HG03520 (cell line): Measurements from ENCODE around the gene PCNX4.

Source experiments
- ATAC-seq: cut with Tn5 transposase; IDR thresholded peaks from one replicate; pipeline ENCODE4 v1.9.1; 2021; ENCODE audit warnings: mild to moderate bottlenecking, moderate library complexity; ENCODE audit not compliant: unreplicated experiment

The PCNX4 gene

DNA sequence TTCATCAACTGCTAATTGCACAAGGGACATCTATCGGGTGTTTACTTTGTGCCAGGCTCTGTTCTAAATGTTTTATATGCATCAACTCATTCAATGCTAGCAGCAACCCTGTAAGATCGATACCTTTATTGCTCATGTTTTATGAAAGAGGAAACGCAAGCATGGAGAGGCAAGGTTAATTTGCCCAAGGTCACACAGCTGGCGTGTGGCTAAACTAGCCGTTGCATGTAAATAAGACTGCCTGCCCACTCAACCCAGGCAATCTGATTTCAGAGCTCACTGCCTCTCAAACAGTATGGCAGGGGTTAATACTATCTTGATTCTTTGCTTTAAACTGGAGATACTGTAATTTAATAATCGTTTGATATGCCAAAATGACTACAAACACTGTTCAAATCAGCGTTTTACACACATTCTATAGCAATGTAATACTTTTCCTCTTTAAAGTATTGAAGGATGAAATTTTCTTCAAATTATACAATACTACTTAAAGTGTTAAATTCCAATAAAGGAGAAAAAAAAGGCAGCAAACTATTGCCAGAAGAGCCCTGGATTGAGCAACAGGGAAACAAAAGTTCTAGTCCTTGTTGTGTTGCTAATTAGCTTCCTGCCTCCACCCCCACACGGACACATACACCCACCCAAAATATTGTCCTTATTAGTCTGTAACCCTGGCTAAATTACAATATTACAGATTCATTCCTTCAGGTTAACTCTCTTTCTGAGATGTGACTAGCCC is 112.5 kb downstream of the PCNX4 start:
- peak; percentile 66 for ATAC-seq

DNA sequence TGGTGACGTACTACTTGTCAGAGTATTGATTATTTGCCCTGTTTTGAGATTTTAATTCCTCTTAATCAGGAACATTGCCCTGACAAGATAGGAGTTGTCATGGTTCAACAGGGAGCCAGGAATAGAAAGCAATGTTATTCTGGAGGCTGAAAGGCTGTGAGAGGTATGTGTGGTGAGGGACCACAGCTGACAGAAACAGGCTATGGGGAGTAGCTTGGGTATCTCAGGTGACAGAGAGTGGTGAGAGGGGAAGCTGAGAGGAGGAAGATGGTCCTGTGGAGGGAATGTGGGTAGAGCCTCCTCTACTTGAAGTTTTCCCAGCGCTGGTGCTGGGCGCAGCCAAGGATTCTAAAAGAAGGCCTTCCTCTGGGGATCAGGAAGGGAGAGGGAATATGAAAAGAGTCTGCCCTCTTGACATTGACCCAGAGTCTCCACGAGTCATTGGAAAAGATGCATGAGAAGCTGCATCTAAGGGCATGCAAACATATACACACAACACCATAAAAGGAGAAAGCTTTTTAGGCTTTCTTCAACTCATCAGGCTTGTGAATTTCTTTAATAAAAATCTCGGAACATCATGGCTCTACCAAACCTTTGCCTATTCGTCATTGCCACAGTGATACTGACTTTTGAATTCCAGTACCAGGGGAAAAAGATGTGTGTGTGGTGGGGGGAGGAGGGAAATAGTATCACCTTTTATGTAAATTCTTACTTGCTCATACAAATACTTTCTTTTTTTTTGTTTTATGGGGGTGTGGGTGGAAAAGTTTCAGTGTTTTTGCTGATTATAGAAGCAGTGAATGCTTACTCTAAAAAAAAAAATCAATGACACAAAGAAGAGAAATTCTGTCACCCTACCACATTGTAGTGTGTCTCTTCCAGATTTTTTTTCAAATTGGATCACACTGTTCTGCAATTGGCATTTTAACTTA is 113.4 kb downstream of the PCNX4 start:
- ATAC-seq, result peak; percentile 43

DNA sequence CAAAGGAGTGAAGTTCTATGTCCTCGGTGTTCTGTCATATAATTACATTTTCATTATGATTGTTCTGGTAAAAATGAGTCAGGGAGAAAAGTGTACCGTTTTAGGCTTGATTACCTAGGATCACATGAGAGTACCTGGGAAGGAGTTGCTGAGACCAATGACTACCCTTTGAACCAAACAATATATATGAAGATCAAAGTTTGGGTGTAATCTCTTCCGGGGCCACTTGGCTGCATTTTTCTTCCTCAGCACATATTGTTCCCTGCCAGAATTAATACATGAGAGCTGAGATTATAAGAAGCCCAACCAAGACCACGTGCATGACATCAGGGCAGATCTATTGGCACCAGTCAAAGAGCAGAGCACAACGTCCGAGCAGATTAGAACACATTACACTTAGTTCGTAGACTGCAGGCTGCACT is 114.5 kb downstream of the PCNX4 start:
- no peak for ATAC-seq

DNA sequence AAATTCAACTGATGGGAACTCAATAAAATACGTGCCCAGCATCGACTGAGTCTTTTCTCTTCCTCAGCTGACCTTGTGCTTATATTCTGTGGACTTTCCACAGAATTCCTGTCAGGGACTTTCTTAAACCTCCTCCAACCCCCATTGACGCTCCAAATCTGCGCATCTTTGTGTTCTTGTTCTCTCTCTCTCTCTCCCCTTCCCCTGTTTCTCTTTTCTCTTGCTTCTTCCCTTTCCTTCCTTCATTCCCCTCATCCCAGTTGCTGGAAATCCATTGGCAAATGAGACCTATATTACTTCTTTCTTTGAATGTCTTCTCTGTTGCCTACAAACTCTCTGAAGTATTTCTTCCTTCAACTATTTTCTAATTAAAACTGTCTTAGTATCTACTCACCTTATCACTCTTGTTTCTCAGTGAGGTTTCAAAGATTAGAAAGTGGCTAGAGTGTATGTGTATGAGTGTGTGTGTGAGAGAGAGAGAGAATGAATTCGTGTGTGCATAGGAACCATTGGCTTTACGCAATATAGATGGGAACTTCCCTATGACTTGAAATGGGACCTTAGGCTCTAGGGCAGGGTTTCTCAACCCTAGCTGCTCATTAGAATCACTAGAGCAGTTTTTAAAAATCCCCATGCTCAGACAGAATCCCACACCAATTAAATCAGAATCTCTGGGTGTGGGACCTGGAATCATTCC is 115.3 kb downstream of the PCNX4 start:
- peak; percentile 36 for ATAC-seq

DNA sequence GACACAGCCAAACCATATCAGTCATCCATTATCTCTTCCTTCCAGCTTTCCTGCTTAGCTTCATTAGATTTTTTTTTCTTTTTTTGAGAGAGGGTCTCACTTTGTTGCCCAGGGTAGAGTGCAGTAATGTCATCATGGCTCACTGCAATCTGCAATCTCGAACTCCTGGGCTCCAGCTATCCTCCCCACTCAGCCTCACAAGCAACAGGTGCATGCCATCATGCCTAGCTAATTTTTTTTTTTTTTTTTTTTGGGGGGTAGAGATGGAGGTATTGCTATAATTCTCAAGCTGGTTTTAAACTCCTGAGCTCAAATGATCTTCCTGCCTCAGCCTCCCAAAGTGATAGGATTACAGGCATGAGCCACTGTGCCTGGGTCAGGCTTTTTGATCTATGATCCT is 119.0 kb downstream of the PCNX4 start:
- ATAC-seq, result no peak

DNA sequence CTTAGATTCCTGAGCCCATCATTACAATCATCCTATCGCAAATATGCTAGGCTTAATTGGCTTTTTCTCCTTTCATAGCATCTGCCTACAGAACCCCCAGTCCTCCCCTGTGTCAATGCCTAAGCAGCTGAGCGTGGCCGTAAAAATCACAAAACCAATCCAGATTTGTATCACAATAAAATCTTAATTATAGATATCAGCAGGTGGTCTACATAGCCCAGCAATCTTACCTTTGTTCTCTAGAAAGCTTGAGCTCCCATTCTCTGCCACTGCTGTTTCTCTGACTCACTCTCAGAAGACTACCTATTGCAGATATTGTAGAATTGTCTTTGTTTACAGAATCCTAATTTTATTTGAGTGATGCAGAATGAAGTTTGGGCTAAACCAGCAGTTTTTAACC is 119.4 kb downstream of the PCNX4 start:
- no peak for ATAC-seq

DNA sequence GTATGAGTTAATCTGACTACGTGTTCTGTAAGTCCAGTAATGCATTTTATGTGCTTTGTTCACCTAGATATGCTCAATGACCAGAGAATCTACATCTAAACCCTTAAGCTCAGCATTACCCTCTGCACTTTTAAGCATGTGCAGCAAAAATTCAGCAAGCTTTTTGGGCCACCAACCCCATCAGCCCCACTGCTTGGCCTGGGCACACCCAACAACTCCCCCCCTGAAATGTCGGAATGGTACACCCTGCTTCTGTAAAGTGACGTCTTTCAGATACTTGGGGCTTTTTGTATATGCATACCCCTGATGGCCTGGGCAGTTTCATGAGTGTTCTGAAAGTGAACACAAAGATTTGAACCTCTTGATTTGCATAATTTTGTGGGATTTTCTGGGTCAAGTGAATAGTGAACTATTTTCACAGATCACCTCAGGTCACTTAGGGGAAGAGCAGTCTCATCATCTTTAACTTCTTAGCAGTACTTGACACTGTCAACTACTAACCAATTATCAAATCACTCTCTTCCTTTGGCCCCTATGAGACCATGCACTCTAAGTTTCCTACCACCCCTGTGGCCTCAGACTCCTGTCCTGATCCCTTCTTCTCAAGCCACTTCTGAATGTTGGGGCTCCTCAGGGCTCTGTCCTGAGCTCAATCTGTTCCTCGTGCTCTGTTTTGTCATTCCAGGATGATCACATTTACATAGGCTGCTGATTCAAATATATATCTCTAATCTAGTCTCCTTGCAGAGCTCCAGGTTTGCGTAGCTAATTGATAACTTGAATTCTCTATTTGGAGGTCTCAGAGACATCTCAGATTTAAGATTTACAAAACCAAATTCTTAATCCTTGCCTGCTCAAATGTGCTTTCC is 121.0 kb downstream of the PCNX4 start:
- ATAC-seq, result peak; percentile 91

DNA sequence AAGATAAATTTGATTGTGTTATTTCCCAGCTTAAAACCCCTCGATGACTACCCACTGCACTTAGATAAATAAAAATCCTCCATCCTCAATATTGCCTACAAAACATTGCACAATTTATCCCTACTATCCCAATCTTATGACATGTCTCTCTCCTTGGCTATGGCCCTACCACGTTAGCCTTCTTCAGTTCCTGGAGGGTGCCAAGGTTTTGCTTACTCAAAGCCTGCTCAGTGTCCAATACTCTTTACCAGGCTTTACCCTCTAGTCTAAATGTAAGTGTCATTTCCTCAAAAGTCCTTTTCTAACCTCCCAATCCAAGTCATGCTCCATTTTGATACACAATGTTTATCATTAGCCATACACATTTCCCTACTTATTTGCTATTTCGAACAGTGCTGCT is 122.3 kb downstream of the PCNX4 start:
- ATAC-seq, result no peak

DNA sequence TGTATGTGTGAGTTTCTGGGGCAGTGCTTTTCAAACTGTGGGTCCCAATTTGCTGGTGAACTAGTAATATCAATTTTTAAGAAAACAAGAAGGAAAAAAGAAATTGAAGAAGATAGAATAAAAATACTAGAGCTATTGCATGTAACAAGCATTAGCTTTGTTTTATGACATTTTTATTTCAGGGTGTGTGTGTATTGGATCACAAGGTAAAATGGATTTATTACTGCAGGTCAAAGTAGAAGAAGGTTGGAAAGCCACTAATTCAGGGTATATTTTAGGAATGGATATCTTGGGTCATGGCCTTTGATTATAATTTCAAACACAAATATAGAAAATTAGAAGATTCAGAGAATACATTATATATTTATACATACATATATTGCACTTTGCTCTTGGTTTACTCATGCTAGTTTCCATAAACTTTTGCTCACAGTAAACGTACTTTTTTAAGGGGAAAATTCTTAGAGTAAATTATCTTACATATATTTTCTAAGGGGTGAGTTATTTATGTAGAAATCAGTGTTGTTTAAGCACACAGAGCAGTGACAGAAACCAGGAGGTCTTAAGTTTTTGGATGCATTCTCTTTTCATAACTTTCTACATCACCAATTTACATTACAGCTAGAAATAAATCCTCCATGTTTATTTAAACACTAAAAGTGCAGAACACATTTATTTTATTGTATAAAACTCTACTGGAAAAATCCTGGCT is 122.8 kb downstream of the PCNX4 start:
- no peak for ATAC-seq

DNA sequence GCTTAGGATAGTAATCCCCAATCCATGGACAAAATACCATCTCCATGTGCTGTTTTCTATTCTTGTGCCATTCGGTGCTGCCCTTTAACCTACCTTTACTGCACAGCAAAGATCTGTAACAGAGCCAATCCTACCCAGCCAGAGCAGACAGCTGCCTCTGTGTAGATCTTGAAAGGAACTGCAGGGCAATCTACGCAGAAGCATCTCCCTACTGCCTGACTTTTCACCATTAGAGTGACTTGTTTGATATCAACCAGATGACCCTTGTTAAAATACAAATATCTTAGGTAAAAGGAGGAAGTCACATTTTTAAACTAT is 123.4 kb downstream of the PCNX4 start:
- ATAC-seq, result no peak

DNA sequence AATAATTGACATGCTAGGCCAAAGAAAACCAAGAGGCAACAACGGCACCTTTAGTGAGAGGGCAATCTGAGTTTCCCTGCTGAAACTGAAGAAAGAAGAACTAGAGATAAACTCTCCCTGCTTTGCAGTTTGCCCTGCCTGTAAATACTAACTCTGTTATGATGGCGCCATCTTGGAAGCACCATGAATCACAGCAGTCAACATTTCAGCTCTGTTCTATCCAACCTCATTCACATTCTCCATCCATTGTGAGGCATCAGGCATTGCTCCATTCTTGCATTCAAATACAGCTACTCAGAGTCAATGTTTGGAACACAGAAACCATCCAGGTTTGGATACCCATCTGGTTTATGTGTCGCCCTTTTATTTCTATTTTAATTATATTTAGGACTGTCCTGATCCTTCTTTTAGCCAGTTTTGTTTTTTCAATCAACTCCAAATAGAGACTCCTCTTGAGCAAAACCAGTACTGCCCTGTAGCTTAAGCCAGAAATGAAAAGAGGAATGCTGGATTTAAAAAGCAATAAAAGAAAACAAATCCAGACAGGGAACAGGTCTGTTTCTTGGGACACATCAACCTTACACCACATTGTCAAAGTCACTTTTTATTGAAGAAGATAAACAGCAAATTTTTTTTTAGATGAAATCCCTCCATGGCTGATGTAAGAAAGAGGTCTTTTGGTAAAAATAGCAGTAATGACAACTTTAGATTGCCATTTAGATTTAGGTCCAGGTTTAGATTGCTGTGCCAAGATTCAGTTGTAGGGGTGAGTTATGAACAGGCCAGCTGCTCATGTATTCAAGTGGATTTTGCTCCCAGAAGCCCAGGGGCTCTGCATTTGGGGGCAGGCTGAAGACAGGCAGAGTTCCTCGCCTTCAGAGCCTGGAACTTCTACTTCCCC is 124.0 kb downstream of the PCNX4 start:
- ATAC-seq, result no peak

DNA sequence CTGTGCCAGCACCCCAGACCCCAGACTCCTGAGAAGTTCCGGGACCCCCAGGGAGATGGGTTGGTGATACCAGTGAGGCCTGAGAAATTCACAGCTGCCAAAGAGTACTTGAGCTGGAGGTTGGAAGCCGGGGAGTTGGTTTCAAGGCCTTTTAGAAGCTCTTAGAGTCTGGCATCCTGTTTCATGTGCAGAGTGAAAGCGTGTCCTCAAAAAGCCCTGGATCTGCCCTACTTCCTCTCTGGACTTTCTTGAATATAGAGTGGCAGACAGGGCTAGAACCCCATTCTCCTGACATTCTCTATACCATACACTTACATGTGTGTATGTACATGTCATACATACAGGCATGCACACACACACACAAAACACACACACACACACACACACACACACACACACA is 126.0 kb downstream of the PCNX4 start:
- no peak for ATAC-seq
